Measurements from ENCODE around the gene PSMB2.

Gene PSMB2

GRCh38 chr1:35656863-35657232, 15.5 kb upstream of the PSMB2 start:
- Histone ChIP-seq H3K27me3 (peaks cover 36% of the 10 kb centered on the region), H3K27ac (no peak overlapping the region), H3K4me3 (ENCODE audit: low read depth in 1 of 2, low read length in 1 of 2) (no peak overlapping the region), H3K9me3 (no peaks in the 10 kb centered on the region), H3K4me1 (ENCODE audit: control insufficient read depth in 1 of 2, insufficient read depth in 1 of 2, low read depth in 1 of 2, low read length in 1 of 2) (no peaks in the 10 kb centered on the region), H3K36me3 (no peaks in the 10 kb centered on the region)
- TF ChIP-seq CTCF (IDR thresholded peaks at IDR 0.05), result no peak

DNA sequence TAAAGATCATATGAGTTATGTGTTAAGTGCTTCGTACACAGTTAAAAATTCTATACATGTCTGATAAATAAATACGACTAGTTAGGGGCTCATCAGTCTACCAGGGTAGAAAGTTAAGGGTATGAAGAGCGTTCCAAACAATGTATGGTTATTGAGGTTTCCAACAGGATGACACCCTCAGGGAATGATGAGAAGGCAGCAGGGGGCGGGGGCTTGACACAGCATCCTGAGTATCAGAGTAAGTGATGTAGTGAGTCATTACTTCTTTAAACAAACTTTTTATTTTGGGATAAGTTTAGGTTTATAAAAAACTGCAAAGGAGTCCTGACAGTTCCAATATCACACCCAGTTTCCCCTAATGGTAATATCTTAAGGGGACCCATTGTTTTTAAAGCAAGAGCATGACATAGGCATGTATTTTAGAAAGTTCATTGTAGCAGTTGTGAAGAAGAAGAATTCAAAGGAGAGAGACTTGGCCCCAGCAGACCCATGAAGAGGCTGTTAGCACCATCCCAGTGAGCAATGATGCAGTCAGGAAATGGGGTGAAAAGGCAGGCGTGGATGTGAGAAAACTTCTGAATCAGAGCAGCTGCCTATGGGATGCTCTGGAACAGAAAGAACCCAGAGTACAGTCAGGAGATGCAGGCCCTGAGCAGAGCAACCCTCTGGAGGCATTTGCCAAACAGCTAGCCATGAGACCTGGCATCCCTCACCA, 15.0 kb upstream of the PSMB2 start:
- no peak for TF ChIP-seq CTCF (IDR thresholded peaks at IDR 0.05)
- Histone ChIP-seq H3K4me1 (ENCODE audit: control insufficient read depth in 1 of 2, insufficient read depth in 1 of 2, low read depth in 1 of 2, low read length in 1 of 2) (no peaks in the 10 kb centered on the region), H3K9me3 (no peaks in the 10 kb centered on the region), H3K27ac (no peak overlapping the region), H3K27me3 (peaks cover 42% of the 10 kb centered on the region), H3K4me3 (ENCODE audit: low read depth in 1 of 2, low read length in 1 of 2) (no peak overlapping the region), H3K36me3 (no peaks in the 10 kb centered on the region)

DNA sequence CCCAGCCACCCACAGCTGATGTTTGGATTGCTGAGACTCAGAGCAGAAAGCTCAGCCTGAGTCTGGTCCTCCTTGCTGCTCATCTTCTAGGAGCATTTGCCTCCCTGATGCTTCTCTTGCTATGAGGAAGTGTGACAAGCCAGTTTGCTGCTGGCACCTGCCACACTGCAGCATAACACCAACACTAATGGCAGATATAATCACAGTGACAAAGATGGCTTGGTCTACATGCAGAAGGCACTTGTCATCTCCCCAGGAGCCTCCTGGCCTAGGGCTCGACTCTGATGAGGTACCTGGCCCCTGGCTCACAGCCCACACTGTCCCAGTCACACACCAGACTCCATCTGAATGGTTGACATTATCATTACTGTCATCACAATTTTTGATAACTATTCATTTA, 13.9 kb upstream of the PSMB2 start:
- TF ChIP-seq CTCF (IDR thresholded peaks at IDR 0.05), result no peak
- Histone ChIP-seq H3K27ac (no peak overlapping the region), H3K9me3 (no peaks in the 10 kb centered on the region), H3K27me3 (peaks cover 46% of the 10 kb centered on the region), H3K4me1 (ENCODE audit: control insufficient read depth in 1 of 2, insufficient read depth in 1 of 2, low read depth in 1 of 2, low read length in 1 of 2) (no peaks in the 10 kb centered on the region), H3K36me3 (no peaks in the 10 kb centered on the region), H3K4me3 (ENCODE audit: low read depth in 1 of 2, low read length in 1 of 2) (no peak overlapping the region)

DNA sequence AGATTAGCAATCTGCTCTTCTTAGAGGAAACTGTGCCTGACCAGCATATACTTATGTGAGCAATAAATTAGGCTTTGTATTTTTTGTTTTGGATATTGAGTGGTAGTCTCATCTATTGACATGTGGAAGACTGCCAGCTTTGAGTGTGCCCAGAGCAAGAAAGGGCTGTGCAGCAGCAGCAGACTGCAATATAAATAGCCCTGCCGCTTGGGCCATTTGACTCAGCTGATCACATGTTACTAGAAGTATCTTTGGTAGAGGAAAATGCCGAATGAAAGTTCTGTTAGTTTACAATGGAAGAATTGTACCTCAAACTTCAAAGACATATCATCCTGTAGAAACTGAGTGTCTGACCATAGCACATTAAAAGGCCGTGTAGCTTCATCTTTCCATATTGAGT, 9.1 kb upstream of the PSMB2 start:
- Histone ChIP-seq H3K36me3 (no peaks in the 10 kb centered on the region), H3K4me3 (ENCODE audit: low read depth in 1 of 2, low read length in 1 of 2) (no peak overlapping the region), H3K9me3 (no peaks in the 10 kb centered on the region), H3K27ac (no peak overlapping the region), H3K27me3 (peaks cover 72% of the 10 kb centered on the region), H3K4me1 (ENCODE audit: control insufficient read depth in 1 of 2, insufficient read depth in 1 of 2, low read depth in 1 of 2, low read length in 1 of 2) (no peaks in the 10 kb centered on the region)
- no peak for TF ChIP-seq CTCF (IDR thresholded peaks at IDR 0.05)

DNA sequence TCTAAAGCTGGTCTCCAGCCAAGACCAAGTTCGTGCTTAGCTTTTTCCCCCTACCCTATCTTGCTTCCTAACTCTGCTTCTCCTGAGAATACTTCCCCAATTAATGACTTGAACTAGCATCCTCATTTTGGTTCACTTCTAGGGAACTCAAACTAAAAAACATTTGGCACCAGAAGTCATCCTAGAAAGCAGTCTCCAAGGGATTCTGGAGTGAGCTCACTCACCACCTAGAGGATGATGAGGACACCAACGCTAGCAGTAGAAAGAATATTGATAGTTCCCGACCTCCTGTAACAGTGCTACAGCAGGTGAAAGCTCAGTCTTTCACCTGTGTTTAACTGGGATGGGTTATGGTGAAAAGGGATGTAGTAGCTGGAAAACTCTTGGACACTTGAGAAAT, 4.7 kb upstream of the PSMB2 start:
- no peak overlapping the region for H3K27ac ChIP-seq

More for the DNA sequence above, 4.7 kb upstream of the PSMB2 start:
- peaks cover 79% of the 10 kb centered on the region for H3K27me3 ChIP-seq
- no peaks in the 10 kb centered on the region for H3K9me3 ChIP-seq
- no peaks in the 10 kb centered on the region for H3K36me3 ChIP-seq
- no peak overlapping the region for H3K4me3 ChIP-seq (ENCODE audit: low read depth in 1 of 2, low read length in 1 of 2)
- H3K4me1 ChIP-seq (ENCODE audit: control insufficient read depth in 1 of 2, insufficient read depth in 1 of 2, low read depth in 1 of 2, low read length in 1 of 2), result peaks cover 8 to 15% of the 10 kb centered on the region in 2 experiments
- TF ChIP-seq CTCF (IDR thresholded peaks at IDR 0.05), result no peak
